Skin of body (tissue), 1 donor: ENCODE results near the gene TLCD3B. TPM values are rescaled to one million over a fixed set of nuclear protein-coding genes. Genes with fewer than 3 reads are reported as not detected.

ENCODE experiments used
- total RNA-seq: library from RNA; depleted of rRNA; stranded (reverse); fragments of >200 nt; gene quantifications from one replicate; pipeline ENCODE4 v1.2.3, GENCODE V29; 2014

The TLCD3B gene
- total RNA-seq, 1 donor from 2014 or later = not detected

Other genes starting within 250 kb of the TLCD3B start
- gene KIF22, start 240.5 kb downstream of the TLCD3B start, total RNA-seq = 40.7 TPM
- gene MAZ, start 224.7 kb downstream of the TLCD3B start, total RNA-seq = 93.1 TPM
- gene PRRT2, start 219.1 kb downstream of the TLCD3B start, total RNA-seq = 3.6 TPM
- gene PAGR1, start 215.1 kb downstream of the TLCD3B start, total RNA-seq = 19.3 TPM
- gene MVP, start 210.8 kb downstream of the TLCD3B start, total RNA-seq = 24.9 TPM
- 31.1 TPM for gene CDIPT, start 168.0 kb downstream of the TLCD3B start, total RNA-seq
- 2.9 TPM for gene SEZ6L2, start 131.7 kb downstream of the TLCD3B start, total RNA-seq
- 0.39 TPM for gene ASPHD1, start 130.8 kb downstream of the TLCD3B start, total RNA-seq
- 6.9 TPM for gene KCTD13, start 105.0 kb downstream of the TLCD3B start, total RNA-seq
- 30.3 TPM for gene TMEM219, start 69.2 kb downstream of the TLCD3B start, total RNA-seq
- 24.5 TPM for gene TAOK2, start 57.4 kb downstream of the TLCD3B start, total RNA-seq
- 11.4 TPM for gene HIRIP3, start 35.7 kb downstream of the TLCD3B start, total RNA-seq
- 22.3 TPM for gene INO80E, start 35.0 kb downstream of the TLCD3B start, total RNA-seq
- gene DOC2A, start 20.2 kb downstream of the TLCD3B start, total RNA-seq = 1.5 TPM
- gene C16orf92, start 8.1 kb downstream of the TLCD3B start, total RNA-seq = not detected
- gene ALDOA, start 34.5 kb upstream of the TLCD3B start, total RNA-seq = 345 TPM
- 53.1 TPM for gene PPP4C, start 44.7 kb upstream of the TLCD3B start, total RNA-seq
- gene TBX6, start 60.7 kb upstream of the TLCD3B start, total RNA-seq = 0.20 TPM
- gene YPEL3, start 64.9 kb upstream of the TLCD3B start, total RNA-seq = 22.4 TPM
- gene GDPD3, start 82.3 kb upstream of the TLCD3B start, total RNA-seq = 4.6 TPM
- gene MAPK3, start 91.9 kb upstream of the TLCD3B start, total RNA-seq = 13.3 TPM
- gene CORO1A, start 152.3 kb upstream of the TLCD3B start, total RNA-seq = 16.0 TPM
- gene BOLA2B, start 162.4 kb upstream of the TLCD3B start, total RNA-seq = 6.1 TPM
- 7.3 TPM for gene SLX1A, start 162.6 kb upstream of the TLCD3B start, total RNA-seq
- gene SULT1A3, start 168.0 kb upstream of the TLCD3B start, total RNA-seq = 3.1 TPM
- 1.6 TPM for gene NPIPB13, start 217.2 kb upstream of the TLCD3B start, total RNA-seq